Measurements from ENCODE around the gene COA8.

- no peak for TF ChIP-seq CTCF (conservative IDR thresholded peaks at IDR 0.05; ENCODE audit: low read depth, low read length)
- TF ChIP-seq EZH2 (IDR thresholded peaks at IDR 0.05; ENCODE audit: low read length, unreplicated experiment), result no peak
Observed at GRCh38 chr14:103528587-103529382, 34.0 kb upstream of the COA8 start, which contains the start of gene TRMT61A.

Data from PC-3 (cell line).